Neuron (in vitro differentiated cells): ENCODE data around the gene LEPROT.
"Not testable (repeated sequence)": the region's sequence is repeated elsewhere in the genome, so short reads cannot be mapped to it uniquely, and the experiment has no call there.

Source experiments
- H2AFZ ChIP-seq: one replicate; pipeline ENCODE4 v1.6.1; 2013; ENCODE audit warnings: low read depth, mild to moderate bottlenecking, inconsistent platforms, low read length, moderate library complexity
- H3K27me3 ChIP-seq: one replicate; pipeline ENCODE4 v1.6.1; 2013; ENCODE audit warnings: low read length; ENCODE audit not compliant: insufficient read depth
- H3K36me3 ChIP-seq: one replicate; pipeline ENCODE4 v1.6.1; 2013; ENCODE audit warnings: low read length; ENCODE audit not compliant: insufficient read depth
- H3K4me1 ChIP-seq: one replicate; pipeline ENCODE4 v1.6.1; 2013; ENCODE audit warnings: low read length; ENCODE audit not compliant: insufficient read depth
- H3K4me3 ChIP-seq: 2 replicates; pipeline ENCODE4 v1.5.1; 2013; ENCODE audit warnings: mild to moderate bottlenecking, low read length, moderate library complexity
- H3K9me3 ChIP-seq: one replicate; pipeline ENCODE4 v1.6.1; 2013; ENCODE audit warnings: low read length

LEPROT gene, protein sequence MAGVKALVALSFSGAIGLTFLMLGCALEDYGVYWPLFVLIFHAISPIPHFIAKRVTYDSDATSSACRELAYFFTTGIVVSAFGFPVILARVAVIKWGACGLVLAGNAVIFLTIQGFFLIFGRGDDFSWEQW

DNA sequence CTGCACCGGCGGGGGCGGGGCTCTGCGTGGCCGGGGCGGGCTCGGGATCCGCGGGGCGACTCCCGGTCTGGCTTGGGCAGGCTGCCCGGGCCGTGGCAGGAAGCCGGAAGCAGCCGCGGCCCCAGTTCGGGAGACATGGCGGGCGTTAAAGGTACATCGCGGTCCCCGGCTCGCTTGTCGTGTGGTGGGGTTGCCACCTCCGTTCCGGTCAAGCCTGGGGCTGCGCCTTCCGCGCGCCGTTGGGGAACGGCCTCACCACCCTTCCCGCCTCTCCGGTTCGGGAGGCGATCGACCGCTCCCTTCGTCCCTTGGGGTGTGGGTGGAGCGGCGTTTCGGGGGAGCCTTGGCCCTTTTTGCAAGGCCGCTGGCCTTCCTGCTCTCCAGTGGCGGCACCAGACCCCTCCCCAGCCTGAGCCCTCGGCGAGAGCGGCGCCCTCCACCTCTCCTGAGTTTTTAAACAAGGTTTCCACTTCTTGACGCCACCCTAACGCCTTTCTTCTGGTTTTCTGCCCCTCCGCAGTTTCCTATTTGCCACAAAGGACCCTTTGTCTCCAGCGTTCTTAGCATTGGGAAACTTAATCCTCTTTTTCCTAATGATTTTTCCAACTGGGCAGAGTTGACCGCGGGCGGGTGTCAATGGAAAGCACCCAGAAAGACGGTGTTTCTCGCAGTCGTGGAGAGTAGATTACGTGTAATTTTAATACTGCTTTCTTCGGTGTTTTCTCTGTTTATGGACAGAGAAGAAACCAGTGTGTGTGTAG, at the start of gene LEPROT, which contains the start of gene LEPR:
LEPROT (plus strand) TSS at position 79 of the 761 bp plus-strand sequence; CDS start at position 136, 57 bp downstream.
LEPR (plus strand) TSS at position 79 of the 761 bp plus-strand sequence. CDS start 144,898 bp downstream, outside the sequence.
- Histone ChIP-seq H3K27me3 (peaks cover 3% of the 10 kb centered on the region), H2AFZ (peak within 1 kb of the TSS; percentile 99), H3K36me3 (peaks cover 5% of the 10 kb centered on the region), H3K4me1 (peaks cover 11% of the 10 kb centered on the region), H3K4me3 (peak within 1 kb of the TSS; percentile 97), H3K9me3 (no peaks in the 10 kb centered on the region)

DNA sequence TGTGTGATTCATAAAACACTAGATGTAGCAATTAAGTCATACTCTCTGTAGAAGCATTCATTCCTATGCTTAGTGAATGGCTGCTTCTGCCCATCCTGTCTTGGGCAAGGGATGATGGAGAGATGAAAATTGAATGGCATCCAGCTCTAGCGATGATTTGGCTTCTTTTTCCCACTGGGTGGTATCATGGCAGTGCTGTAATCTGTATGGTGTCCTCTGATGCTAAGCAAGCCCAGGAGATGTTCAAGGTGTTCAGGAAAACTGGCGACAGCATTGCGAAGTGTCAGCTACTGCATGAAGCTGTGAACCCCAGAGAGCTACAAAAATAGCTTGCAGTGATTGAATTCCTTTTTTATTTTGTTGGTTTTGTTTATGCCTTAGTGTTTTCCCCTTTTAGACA, 48.9 kb upstream of the LEPROT start:
- Histone ChIP-seq H3K4me1 (no peaks in the 10 kb centered on the region), H3K4me3 (no peak overlapping the region), H3K9me3 (no peaks in the 10 kb centered on the region), H3K36me3 (no peaks in the 10 kb centered on the region), H3K27me3 (peaks cover 2% of the 10 kb centered on the region), H2AFZ (no peak overlapping the region)

DNA sequence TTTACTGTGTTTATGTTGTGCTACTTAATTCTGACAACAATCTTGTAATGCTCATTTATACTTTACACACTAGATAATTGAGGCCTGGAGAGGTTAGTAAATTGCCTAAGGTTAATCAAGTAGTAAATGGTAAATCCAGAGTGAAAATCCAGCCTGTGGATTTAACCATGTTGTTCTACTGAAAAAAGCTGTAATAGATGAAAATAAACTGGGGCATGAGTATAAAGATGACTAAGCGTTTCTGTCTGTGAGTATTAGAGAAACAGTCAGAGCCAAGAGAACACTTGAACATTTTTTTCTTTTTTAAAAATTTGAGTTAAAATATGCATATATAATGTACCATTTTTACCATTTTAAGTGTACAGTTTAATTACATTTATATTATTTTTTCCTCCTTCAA, 47.9 kb upstream of the LEPROT start:
- no peak overlapping the region for H3K4me3 ChIP-seq
- H3K36me3 ChIP-seq, result no peaks in the 10 kb centered on the region
- peaks cover 2% of the 10 kb centered on the region for H3K27me3 ChIP-seq
- H3K9me3 ChIP-seq, result no peaks in the 10 kb centered on the region
- no peak overlapping the region for H2AFZ ChIP-seq
- H3K4me1 ChIP-seq, result no peaks in the 10 kb centered on the region

DNA sequence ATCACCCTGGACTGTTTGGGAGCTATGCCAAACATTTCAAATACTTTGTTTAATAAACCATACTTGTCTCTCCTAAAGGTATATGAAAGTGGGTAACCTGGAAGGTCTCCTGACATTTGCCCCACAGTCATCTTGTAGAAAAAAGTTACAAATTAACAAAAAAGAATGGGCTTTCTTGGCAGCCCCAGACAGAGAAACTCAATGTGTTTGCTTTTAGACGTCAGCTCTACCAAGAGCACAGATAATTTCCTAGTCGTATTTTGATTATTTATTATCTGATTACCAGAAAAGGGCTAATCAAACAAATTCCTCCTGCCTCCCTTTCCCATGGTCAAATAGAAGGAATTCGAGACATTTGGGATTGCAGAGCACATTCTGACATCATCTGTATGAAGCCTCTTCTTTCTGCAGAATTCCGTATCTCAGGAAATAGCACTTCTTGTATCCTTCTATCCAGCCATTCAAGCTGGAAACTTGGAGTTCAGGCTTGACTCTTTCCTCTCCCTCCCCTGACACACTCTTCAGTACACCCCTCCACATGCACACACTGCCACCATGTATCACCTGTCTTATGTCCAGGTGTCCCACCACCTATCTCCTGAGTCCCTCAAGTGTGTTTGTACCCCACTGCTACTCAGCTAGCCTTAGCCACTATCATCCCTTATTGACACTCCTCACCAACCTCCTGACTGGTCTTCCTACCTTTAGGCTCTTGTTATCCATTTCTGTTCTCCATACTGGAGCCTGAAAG, 42.8 kb upstream of the LEPROT start:
- Histone ChIP-seq H3K36me3 (no peaks in the 10 kb centered on the region), H3K4me3 (no peak overlapping the region), H3K9me3 (no peaks in the 10 kb centered on the region), H3K27me3 (peaks cover 2% of the 10 kb centered on the region), H2AFZ (no peak overlapping the region), H3K4me1 (no peaks in the 10 kb centered on the region)

DNA sequence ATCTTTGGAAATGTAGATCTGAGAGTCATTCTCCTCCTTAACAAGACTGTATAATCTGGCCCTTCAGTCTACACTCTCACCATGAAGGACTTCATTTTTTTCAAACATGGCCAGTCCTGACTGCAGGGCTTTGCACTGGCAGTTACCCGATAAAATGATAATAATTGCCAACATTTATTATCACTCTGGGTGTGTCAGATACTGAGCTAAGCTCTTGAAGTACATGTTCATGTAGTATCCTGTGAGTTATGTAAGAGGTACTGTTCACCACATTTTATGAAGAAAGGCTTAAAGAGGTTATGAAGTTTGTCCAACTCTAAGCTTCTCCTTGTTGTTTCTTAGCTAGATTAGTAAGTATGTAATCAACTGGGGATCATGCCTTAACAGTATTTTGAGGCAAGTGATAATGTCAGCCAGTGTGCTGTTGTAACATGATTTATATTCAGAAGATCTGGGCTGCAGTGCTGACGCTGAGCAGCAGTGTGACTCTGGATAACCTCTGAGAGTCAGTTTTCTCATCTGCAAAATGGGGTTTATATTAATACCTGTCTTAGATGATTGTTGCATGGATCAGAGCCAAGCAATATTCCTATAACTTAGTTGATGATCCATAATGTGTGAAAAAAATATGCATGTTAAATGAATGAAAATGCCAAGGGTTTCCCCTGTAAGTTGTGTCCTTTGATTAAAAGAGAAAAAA, 42.1 kb upstream of the LEPROT start:
- no peaks in the 10 kb centered on the region for H3K4me1 ChIP-seq
- no peak overlapping the region for H2AFZ ChIP-seq
- H3K4me3 ChIP-seq, result no peak overlapping the region
- no peaks in the 10 kb centered on the region for H3K9me3 ChIP-seq
- H3K27me3 ChIP-seq, result peaks cover 2% of the 10 kb centered on the region
- H3K36me3 ChIP-seq, result no peaks in the 10 kb centered on the region

DNA sequence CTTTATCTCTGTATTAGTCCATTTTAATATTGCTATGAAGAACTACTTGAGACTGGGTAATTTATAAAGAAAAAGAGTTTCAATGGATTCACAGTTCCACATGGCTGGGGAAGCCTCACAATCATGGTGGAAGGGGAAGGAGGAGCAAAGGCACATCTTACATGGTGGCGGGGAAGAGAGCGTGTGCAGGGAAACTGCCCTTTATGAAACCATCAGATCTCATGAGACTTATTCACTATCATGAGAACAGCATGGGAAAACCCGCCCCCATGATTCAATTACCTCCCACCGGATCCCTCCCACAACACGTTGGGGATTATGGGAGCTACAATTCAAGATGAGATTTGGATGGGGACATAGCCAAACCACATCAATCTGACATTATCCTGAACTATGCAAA, 36.0 kb upstream of the LEPROT start:
- not testable (repeated sequence) for H3K4me3 ChIP-seq, H3K27me3 ChIP-seq, H3K4me1 ChIP-seq, H3K36me3 ChIP-seq, H2AFZ ChIP-seq, H3K9me3 ChIP-seq

DNA sequence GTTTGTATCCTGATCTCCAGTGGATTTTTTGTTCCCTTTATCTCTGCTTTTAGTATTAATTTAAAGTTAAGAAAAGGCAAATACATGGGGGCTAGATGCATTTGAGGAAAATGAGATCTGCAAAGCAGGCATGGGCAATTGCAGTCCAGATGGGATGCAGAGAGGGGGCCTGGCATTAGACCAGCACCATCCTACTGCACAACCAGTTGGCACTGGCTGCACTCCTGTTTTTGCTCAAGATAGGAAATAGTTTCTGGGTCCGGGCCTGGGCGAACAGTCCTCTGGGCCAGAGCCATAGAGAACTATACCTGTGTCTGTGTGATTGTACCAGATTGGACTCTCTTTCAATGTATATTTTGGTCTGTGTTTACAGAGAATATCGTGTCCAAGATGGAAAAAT, 34.0 kb upstream of the LEPROT start:
- no peaks in the 10 kb centered on the region for H3K36me3 ChIP-seq

DNA sequence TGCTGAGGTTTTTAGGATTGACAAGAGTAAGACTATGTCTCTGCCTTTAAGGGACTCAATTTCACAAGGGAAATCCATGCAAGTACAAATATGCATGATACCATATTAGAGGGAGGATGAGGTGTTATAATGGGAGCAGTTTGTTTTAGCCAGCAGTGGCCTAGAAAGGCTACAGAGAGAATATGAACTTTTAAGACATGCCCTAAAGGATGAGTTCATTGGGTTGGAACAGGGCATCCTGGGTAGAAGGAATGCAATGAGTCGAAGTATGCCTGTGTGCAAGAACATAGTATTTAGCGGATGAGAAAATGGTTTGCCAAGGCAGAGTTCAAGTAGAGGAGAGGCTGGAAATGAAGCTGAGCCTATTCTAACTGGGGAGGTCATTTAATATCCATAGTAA, 32.6 kb upstream of the LEPROT start:
- Histone ChIP-seq H2AFZ (no peak overlapping the region), H3K36me3 (no peaks in the 10 kb centered on the region), H3K4me1 (no peaks in the 10 kb centered on the region), H3K4me3 (no peak overlapping the region), H3K27me3 (no peaks in the 10 kb centered on the region), H3K9me3 (no peaks in the 10 kb centered on the region)

More for the DNA sequence above, 34.0 kb upstream of the LEPROT start:
- Histone ChIP-seq H3K27me3 (no peaks in the 10 kb centered on the region), H2AFZ (no peak overlapping the region), H3K4me1 (no peaks in the 10 kb centered on the region), H3K4me3 (no peak overlapping the region), H3K9me3 (no peaks in the 10 kb centered on the region)

DNA sequence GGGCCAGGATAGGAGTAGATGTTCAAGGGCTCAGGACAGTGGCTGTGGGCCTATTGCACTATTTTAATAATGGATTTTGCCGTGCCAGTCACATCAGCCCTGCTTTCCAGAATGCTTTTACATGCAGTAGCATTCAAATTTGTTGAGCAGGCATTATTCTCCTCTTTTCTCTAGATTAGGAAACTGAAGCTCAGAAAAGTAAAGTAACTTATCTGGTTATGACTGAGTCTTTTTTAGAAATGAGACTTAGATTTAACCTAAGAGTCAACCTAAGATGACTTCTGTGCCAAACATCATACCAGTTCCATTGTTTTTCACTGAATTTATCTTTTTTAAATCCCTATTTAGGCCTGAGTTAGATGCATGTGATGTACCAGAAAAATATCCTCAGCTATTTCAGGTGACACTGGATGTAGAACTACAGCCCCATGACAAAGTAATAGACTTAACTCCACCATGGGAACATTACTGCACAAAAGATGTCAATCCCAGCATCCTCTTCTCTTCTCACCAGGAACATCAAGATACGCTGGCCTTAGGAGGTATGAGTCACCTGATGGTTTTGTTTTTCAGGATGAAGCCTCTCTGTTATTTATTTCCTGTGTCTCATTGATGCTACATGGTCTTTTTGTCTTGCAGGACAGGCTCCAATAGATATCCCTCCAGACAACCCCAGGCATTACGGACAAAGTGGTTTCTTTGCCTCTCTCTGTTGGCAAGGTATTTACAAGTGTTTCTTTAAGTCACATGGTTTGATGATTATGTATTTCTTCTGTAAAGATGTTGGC, 31.4 kb upstream of the LEPROT start:
- Histone ChIP-seq H3K9me3 (no peaks in the 10 kb centered on the region), H3K36me3 (no peaks in the 10 kb centered on the region), H2AFZ (no peak overlapping the region), H3K4me1 (no peaks in the 10 kb centered on the region), H3K27me3 (no peaks in the 10 kb centered on the region), H3K4me3 (no peak overlapping the region)

DNA sequence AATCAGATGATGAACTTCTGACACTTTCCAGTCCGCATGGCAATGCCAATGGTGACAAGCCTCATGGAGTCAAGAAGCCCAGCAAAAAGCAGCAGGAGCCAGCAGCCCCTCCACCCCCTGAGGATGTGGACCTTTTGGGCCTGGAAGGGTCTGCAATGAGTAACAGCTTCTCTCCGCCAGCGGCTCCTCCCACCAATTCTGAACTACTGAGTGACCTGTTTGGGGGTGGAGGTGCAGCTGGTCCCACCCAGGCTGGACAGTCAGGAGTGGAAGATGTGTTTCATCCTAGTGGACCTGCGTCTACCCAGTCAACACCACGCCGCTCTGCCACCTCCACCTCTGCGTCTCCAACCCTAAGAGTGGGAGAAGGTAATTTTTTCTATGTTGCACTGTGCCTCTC, 28.0 kb upstream of the LEPROT start:
- no peaks in the 10 kb centered on the region for H3K9me3 ChIP-seq

DNA sequence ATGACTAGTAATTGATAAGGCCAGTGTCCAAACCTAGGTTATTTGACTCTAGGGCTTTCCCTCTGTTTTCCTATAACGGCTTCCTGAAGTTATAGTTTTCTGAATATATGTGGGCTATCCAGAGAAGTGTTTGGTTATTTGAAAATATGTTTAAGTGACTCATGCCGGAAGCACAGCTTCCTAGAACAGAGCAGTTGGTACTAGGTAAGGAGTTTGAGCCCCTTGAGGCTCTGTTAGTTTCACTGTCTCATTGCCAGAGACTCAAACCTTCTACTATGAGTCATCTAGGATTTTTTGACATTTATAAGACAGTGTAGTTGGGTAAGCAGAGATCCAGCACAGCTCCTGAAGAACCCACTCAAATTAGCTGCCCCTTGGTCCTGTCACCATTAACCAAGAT, 27.1 kb upstream of the LEPROT start:
- no peaks in the 10 kb centered on the region for H3K9me3 ChIP-seq
- no peaks in the 10 kb centered on the region for H3K27me3 ChIP-seq
- no peaks in the 10 kb centered on the region for H3K36me3 ChIP-seq
- H3K4me3 ChIP-seq, result no peak overlapping the region
- H3K4me1 ChIP-seq, result no peaks in the 10 kb centered on the region
- no peak overlapping the region for H2AFZ ChIP-seq

More for the DNA sequence above, 28.0 kb upstream of the LEPROT start:
- Histone ChIP-seq H3K36me3 (no peaks in the 10 kb centered on the region), H2AFZ (no peak overlapping the region), H3K4me3 (no peak overlapping the region), H3K27me3 (no peaks in the 10 kb centered on the region), H3K4me1 (no peaks in the 10 kb centered on the region)

DNA sequence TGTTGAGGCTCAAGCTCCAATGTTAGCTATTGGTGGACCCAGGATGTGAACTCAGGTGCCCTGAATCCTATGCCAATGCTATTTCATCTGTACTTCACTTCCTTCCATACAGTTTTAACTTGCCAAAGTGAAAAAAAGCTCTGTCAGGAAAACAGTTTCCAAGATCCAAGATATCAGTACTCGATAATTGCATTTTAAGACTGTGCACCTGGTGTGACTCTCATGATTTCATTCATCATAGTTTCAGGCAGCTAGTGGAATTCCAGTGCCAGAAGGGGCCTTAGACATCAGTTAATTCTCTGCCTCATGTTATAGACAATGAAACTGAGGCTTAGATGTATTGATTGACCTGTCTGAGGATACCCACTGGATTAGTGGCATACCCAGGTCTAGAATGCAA, 26.5 kb upstream of the LEPROT start:
- H3K36me3 ChIP-seq, result no peaks in the 10 kb centered on the region

More for the DNA sequence above, 26.5 kb upstream of the LEPROT start:
- Histone ChIP-seq H3K4me1 (no peaks in the 10 kb centered on the region), H3K4me3 (no peak overlapping the region), H3K27me3 (no peaks in the 10 kb centered on the region), H3K9me3 (no peaks in the 10 kb centered on the region), H2AFZ (no peak overlapping the region)
